HL-60 (cell line): ENCODE data around the gene DNALI1.
"Not testable (repeated sequence)": the region's sequence is repeated elsewhere in the genome, so short reads cannot be mapped to it uniquely, and the experiment has no call there.

Source experiments
- DNase-seq, 2 experiments: peaks; one replicate each; pipeline ENCODE4 v3.0.0-alpha.2; 2010 to 2020; ENCODE audit warnings: low read depth in 1 of 2, low spot score in 1 of 2
- H3K27ac ChIP-seq: fragments of 250-450 bp; sonication (Bioruptor Pico); replicated peaks from 2 replicates; pipeline ENCODE4 v1.5.1; 2020; ENCODE audit warnings: mild to moderate bottlenecking, moderate library complexity
- H3K27me3 ChIP-seq: fragments of 250-450 bp; sonication (Bioruptor Pico); 2 replicates; pipeline ENCODE4 v1.5.1; 2021; ENCODE audit warnings: mild to moderate bottlenecking, moderate library complexity; ENCODE audit not compliant: insufficient read depth, poor library complexity, severe bottlenecking
- H3K4me3 ChIP-seq: replicated peaks from 2 replicates; pipeline ENCODE4 v1.5.1; 2011; ENCODE audit warnings: mild to moderate bottlenecking, control low read depth, low read length; ENCODE audit not compliant: insufficient read depth
- CTCF ChIP-seq: IDR thresholded peaks from one replicate; pipeline ENCODE4 v1.5.1; 2011; ENCODE audit warnings: low read length, control low read depth, inconsistent platforms; ENCODE audit not compliant: insufficient read depth
- GABPA ChIP-seq: IDR thresholded peaks from 2 replicates; pipeline ENCODE4 v1.6.1; 2012; ENCODE audit warnings: low read depth
- POLR2AphosphoS5 ChIP-seq: IDR thresholded peaks from 2 replicates; pipeline ENCODE4 v1.6.1; 2012; ENCODE audit warnings: low read depth
- REST ChIP-seq: IDR thresholded peaks from 2 replicates; pipeline ENCODE4 v1.6.1; 2012; ENCODE audit warnings: low read depth; ENCODE audit not compliant: insufficient replicate concordance
- SPI1 ChIP-seq: IDR thresholded peaks from 2 replicates; pipeline ENCODE4 v1.6.1; 2012; ENCODE audit warnings: low read depth, mild to moderate bottlenecking, borderline replicate concordance

Gene DNALI1

GRCh38 chr1:37537378-37537777 is 19.4 kb upstream of the DNALI1 start:
- Histone ChIP-seq H3K27me3 (no peaks in the 10 kb centered on the region), H3K27ac (no peak overlapping the region), H3K4me3 (no peak overlapping the region)
- no peak for TF ChIP-seq SPI1
- no peak for TF ChIP-seq POLR2AphosphoS5
- TF ChIP-seq GABPA = no peak
- TF ChIP-seq CTCF = no peak
- no peak for TF ChIP-seq REST
- no peak for DNase-seq

- not testable (repeated sequence) for H3K27ac ChIP-seq, H3K4me3 ChIP-seq, DNase-seq, H3K27me3 ChIP-seq
These were observed 17.6 kb upstream of the DNALI1 start for GRCh38 chr1:37539154-37539553.

- Histone ChIP-seq H3K27me3 (no peaks in the 10 kb centered on the region), H3K4me3 (no peak overlapping the region), H3K27ac (no peak overlapping the region)
- TF ChIP-seq SPI1 (no peak), REST (no peak), POLR2AphosphoS5 (no peak), CTCF (no peak), GABPA (no peak)
- DNase-seq = no peak
These were observed 16.5 kb upstream of the DNALI1 start for GRCh38 chr1:37540036-37540785.

GRCh38 chr1:37544530-37544929 is 12.2 kb upstream of the DNALI1 start:
- Histone ChIP-seq H3K27ac (no peak overlapping the region), H3K27me3 (no peaks in the 10 kb centered on the region), H3K4me3 (no peak overlapping the region)
- no peak for DNase-seq
- TF ChIP-seq CTCF = no peak
- no peak for TF ChIP-seq GABPA
- no peak for TF ChIP-seq REST
- no peak for TF ChIP-seq POLR2AphosphoS5
- no peak for TF ChIP-seq SPI1
